Neural cell (in vitro differentiated cells): ENCODE data around the gene DLG4. TPM values are rescaled to one million over a fixed set of nuclear protein-coding genes. Genes with fewer than 3 reads are reported as not detected.

Experiments used
- H2AFZ ChIP-seq: fragments of 200-600, 300-800 bp; sonication (generic), shearing (Covaris generic); 2 replicates; pipeline ENCODE4 v1.6.0; 2014; ENCODE audit warnings: low read depth, mild to moderate bottlenecking, antibody characterized with exemption, low read length, moderate library complexity
- H3F3A ChIP-seq: fragments of 200-600 bp; shearing (Covaris generic); 2 replicates; pipeline ENCODE4 v1.6.1; 2016; ENCODE audit warnings: mild to moderate bottlenecking, moderate library complexity, mixed read lengths, antibody characterized with exemption, low read length; ENCODE audit not compliant: insufficient read depth, poor library complexity, severe bottlenecking
- H3K27ac ChIP-seq: fragments of 200-600, 300-800 bp; sonication (generic), shearing (Covaris generic); 2 replicates; pipeline ENCODE4 v1.5.1; 2014; ENCODE audit warnings: mild to moderate bottlenecking, low read length, moderate library complexity
- H3K27me3 ChIP-seq: fragments of 300-800, 200-600 bp; sonication (generic), shearing (Covaris generic); 2 replicates; pipeline ENCODE4 v1.6.0; 2014; ENCODE audit warnings: mild to moderate bottlenecking, low read depth, low read length, moderate library complexity; ENCODE audit not compliant: insufficient read depth
- H3K36me3 ChIP-seq: fragments of 300-800, 200-600 bp; sonication (generic), shearing (Covaris generic); 2 replicates; pipeline ENCODE4 v1.5.1; 2014; ENCODE audit warnings: mild to moderate bottlenecking, antibody characterized with exemption, low read length, moderate library complexity; ENCODE audit not compliant: insufficient read depth
- H3K4me2 ChIP-seq: fragments of 300-800, 200-600 bp; sonication (generic), shearing (Covaris generic); 2 replicates; pipeline ENCODE4 v1.6.0; 2014; ENCODE audit warnings: mild to moderate bottlenecking, low read length
- H3K4me3 ChIP-seq: fragments of 300-800, 200-600 bp; sonication (generic), shearing (Covaris generic); 2 replicates; pipeline ENCODE4 v1.5.1; 2014; ENCODE audit warnings: mild to moderate bottlenecking, low read length, moderate library complexity
- H3K79me2 ChIP-seq: fragments of 200-600 bp; shearing (Covaris generic); replicated peaks from 2 replicates; pipeline ENCODE4 v1.6.0; 2014; ENCODE audit warnings: mild to moderate bottlenecking, low read length, moderate library complexity; ENCODE audit not compliant: insufficient read depth
- H3K9ac ChIP-seq: fragments of 300-800, 200-600 bp; sonication (generic), shearing (Covaris generic); 2 replicates; pipeline ENCODE4 v1.6.1; 2016; ENCODE audit warnings: mild to moderate bottlenecking, low read length, mixed read lengths
- H3K9me2 ChIP-seq: fragments of 200-600 bp; shearing (Covaris generic); 2 replicates; pipeline ENCODE4 v1.6.1; 2016; ENCODE audit warnings: mild to moderate bottlenecking, low read length, mixed read lengths; ENCODE audit not compliant: insufficient read depth
- H3K9me3 ChIP-seq: fragments of 200-600, 300-800 bp; sonication (generic), shearing (Covaris generic); 2 replicates; pipeline ENCODE4 v1.6.1; 2016; ENCODE audit warnings: mild to moderate bottlenecking, mixed run types, low read length, moderate library complexity, mixed read lengths
- H4K20me1 ChIP-seq: fragments of 200-600 bp; shearing (Covaris generic); 2 replicates; pipeline ENCODE4 v1.6.1; 2016; ENCODE audit warnings: mild to moderate bottlenecking, mixed run types; ENCODE audit not compliant: insufficient read depth
- EP300 ChIP-seq: fragments of 450-650 bp; conservative IDR thresholded peaks from 2 replicates; pipeline ENCODE4 v1.6.1; 2014; ENCODE audit warnings: antibody characterized with exemption, mild to moderate bottlenecking, moderate library complexity; ENCODE audit not compliant: poor library complexity, severe bottlenecking
- EZH2 ChIP-seq: fragments of 200-600, 300-800 bp; shearing (Covaris generic), sonication (generic); IDR thresholded peaks from 2 replicates; pipeline ENCODE4 v1.6.1; 2014; ENCODE audit warnings: antibody characterized with exemption, low read length, borderline replicate concordance, mild to moderate bottlenecking; ENCODE audit not compliant: insufficient read depth, poor library complexity, severe bottlenecking
- MXI1 ChIP-seq: fragments of 450-650 bp; conservative IDR thresholded peaks from 2 replicates; pipeline ENCODE4 v1.6.1; 2014; ENCODE audit warnings: antibody characterized with exemption, mild to moderate bottlenecking; ENCODE audit not compliant: poor library complexity, severe bottlenecking
- POLR2AphosphoS5 ChIP-seq: IDR thresholded peaks from 2 replicates; pipeline ENCODE4 v1.6.1; 2012
- RAD21 ChIP-seq: fragments of 450-650 bp; conservative IDR thresholded peaks from 2 replicates; pipeline ENCODE4 v1.6.1; 2014; ENCODE audit warnings: antibody characterized with exemption, mild to moderate bottlenecking, moderate library complexity
- SMC3 ChIP-seq: fragments of 450-650 bp; conservative IDR thresholded peaks from 2 replicates; pipeline ENCODE4 v1.6.1; 2014; ENCODE audit warnings: antibody characterized with exemption, mild to moderate bottlenecking, moderate library complexity; ENCODE audit not compliant: poor library complexity
- TAF1 ChIP-seq: IDR thresholded peaks from 2 replicates; pipeline ENCODE4 v1.6.1; 2012; ENCODE audit warnings: low read depth
- polyA plus RNA-seq: library from polyadenylated mRNA; depleted of rRNA; stranded (reverse); fragments of >200 nt; gene quantifications from 2 replicates; pipeline ENCODE4 v1.2.3, GENCODE V29; 2014
- TF ChIP-seq, protein P1 (sequence below): fragments of 450-650 bp; IDR thresholded peaks from 2 replicates; pipeline ENCODE4 v1.5.1; 2014; ENCODE audit warnings: antibody characterized with exemption, mild to moderate bottlenecking, moderate library complexity; ENCODE audit not compliant: poor library complexity, severe bottlenecking
- TF ChIP-seq, protein P2 (sequence below): IDR thresholded peaks from 2 replicates; pipeline ENCODE4 v1.6.1; 2012; ENCODE audit warnings: borderline replicate concordance

The DLG4 gene
- polyA plus RNA-seq, 1 donor from 2014 or later: 126 TPM

DNA sequence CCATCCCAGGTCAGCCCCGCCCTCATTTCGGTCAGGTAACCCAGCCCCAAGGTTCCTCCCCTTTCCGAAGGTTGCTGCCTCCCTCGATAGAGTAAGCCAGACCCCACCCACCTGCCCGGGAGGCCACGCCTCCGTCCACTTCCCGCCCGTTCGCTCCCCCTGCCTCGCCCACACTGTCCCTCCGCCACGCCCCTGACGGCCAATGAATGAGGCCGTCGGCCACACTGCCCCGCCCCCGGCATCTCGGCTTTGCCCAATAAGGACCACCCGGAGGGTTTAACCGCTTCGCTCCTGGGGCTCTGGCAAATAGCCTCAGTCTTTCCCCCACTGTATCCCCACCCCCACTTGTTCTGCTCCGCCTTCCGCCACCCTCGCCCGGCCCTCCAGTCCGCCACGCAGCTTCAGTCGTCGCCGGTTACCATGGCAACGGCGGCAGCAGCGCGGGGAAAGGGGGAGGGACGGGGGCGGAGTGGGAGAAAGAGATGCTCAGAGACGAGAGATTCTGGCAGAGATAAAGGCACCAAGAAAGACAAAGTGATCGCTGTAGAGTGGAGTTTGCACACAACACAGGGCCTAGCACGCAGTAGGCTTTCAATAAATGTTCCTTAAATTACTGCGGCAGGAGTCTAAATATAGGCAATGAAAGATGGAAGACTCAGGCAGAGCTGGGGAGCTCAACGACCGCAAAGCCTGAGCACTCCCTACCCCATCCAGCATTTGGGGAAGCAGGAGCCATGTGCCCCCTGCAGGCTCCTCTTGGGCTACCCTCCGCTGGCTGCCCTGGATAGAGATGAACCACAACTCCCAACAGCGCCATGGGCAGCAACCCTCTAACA is 5.1 kb downstream of the DLG4 start:
- Histone ChIP-seq H3K4me2 (peak overlapping the region; percentile 97), H4K20me1 (no peaks in the 10 kb centered on the region), H3K79me2 (peaks cover 69% of the 10 kb centered on the region), H3K9ac (peak overlapping the region; percentile 92), H3K9me3 (no peaks in the 10 kb centered on the region), H3K9me2 (no peaks in the 10 kb centered on the region), H3F3A (peaks cover 4% of the 10 kb centered on the region), H3K4me3 (peak overlapping the region; percentile 82), H3K27me3 (no peaks in the 10 kb centered on the region), H3K36me3 (no peaks in the 10 kb centered on the region), H2AFZ (no peak overlapping the region), H3K27ac (peak overlapping the region; percentile 98)
- peak; percentile 56 for TF ChIP-seq RAD21
- TF ChIP-seq TAF1: peak; percentile 64
- TF ChIP-seq, protein P1, sequence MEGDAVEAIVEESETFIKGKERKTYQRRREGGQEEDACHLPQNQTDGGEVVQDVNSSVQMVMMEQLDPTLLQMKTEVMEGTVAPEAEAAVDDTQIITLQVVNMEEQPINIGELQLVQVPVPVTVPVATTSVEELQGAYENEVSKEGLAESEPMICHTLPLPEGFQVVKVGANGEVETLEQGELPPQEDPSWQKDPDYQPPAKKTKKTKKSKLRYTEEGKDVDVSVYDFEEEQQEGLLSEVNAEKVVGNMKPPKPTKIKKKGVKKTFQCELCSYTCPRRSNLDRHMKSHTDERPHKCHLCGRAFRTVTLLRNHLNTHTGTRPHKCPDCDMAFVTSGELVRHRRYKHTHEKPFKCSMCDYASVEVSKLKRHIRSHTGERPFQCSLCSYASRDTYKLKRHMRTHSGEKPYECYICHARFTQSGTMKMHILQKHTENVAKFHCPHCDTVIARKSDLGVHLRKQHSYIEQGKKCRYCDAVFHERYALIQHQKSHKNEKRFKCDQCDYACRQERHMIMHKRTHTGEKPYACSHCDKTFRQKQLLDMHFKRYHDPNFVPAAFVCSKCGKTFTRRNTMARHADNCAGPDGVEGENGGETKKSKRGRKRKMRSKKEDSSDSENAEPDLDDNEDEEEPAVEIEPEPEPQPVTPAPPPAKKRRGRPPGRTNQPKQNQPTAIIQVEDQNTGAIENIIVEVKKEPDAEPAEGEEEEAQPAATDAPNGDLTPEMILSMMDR: peak; percentile 81
- TF ChIP-seq EZH2: no peak
- peak; percentile 82 for TF ChIP-seq POLR2AphosphoS5
- TF ChIP-seq SMC3: peak; percentile 62
- TF ChIP-seq, protein P2, sequence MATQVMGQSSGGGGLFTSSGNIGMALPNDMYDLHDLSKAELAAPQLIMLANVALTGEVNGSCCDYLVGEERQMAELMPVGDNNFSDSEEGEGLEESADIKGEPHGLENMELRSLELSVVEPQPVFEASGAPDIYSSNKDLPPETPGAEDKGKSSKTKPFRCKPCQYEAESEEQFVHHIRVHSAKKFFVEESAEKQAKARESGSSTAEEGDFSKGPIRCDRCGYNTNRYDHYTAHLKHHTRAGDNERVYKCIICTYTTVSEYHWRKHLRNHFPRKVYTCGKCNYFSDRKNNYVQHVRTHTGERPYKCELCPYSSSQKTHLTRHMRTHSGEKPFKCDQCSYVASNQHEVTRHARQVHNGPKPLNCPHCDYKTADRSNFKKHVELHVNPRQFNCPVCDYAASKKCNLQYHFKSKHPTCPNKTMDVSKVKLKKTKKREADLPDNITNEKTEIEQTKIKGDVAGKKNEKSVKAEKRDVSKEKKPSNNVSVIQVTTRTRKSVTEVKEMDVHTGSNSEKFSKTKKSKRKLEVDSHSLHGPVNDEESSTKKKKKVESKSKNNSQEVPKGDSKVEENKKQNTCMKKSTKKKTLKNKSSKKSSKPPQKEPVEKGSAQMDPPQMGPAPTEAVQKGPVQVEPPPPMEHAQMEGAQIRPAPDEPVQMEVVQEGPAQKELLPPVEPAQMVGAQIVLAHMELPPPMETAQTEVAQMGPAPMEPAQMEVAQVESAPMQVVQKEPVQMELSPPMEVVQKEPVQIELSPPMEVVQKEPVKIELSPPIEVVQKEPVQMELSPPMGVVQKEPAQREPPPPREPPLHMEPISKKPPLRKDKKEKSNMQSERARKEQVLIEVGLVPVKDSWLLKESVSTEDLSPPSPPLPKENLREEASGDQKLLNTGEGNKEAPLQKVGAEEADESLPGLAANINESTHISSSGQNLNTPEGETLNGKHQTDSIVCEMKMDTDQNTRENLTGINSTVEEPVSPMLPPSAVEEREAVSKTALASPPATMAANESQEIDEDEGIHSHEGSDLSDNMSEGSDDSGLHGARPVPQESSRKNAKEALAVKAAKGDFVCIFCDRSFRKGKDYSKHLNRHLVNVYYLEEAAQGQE: no peak
- TF ChIP-seq EP300: peak; percentile 45
- peak; percentile 43 for TF ChIP-seq MXI1

DNA sequence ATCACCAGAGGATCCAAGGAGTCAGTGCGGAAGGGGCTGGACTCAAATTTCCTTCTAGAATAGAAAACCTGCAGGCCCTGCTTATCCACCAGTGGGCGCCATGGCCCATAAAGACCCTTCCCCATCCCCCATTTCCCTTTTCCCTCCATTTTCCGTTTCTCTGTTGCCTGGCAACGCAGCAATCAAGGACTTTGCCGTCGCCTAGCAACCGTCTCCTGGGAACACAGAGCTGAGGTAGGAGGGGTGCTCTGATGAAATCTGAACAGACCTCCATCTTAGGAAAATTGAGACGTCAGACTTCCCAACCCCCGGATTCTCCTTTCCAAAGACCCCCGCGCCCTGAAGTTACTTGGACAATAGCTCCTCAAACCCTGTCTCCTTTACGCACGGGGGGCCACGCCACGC is 5.7 kb downstream of the DLG4 start:
- H3K9ac ChIP-seq: peak overlapping the region; percentile 92

More for the DNA sequence above, 5.7 kb downstream of the DLG4 start:
- TF ChIP-seq, protein P1: peak; percentile 99
- TF ChIP-seq, protein P2: no peak
- TF ChIP-seq EP300 (peak; percentile 87), EZH2 (no peak), SMC3 (peak; percentile 93), RAD21 (peak; percentile 85), TAF1 (peak; percentile 40), POLR2AphosphoS5 (no peak), MXI1 (peak; percentile 95)
- H3K27ac ChIP-seq: peak overlapping the region; percentile 98
- H3F3A ChIP-seq: peaks cover 4% of the 10 kb centered on the region
- peak overlapping the region; percentile 98 for H3K4me2 ChIP-seq
- peak overlapping the region; percentile 82 for H3K4me3 ChIP-seq
- no peaks in the 10 kb centered on the region for H4K20me1 ChIP-seq
- peaks cover 70% of the 10 kb centered on the region for H3K79me2 ChIP-seq
- H3K9me3 ChIP-seq: no peaks in the 10 kb centered on the region
- no peaks in the 10 kb centered on the region for H3K36me3 ChIP-seq
- no peaks in the 10 kb centered on the region for H3K9me2 ChIP-seq
- H2AFZ ChIP-seq: no peak overlapping the region
- no peaks in the 10 kb centered on the region for H3K27me3 ChIP-seq
